GM12801 (cell line): ENCODE measurements around the gene CEMIP.

Experiments
- CTCF ChIP-seq: IDR thresholded peaks from one replicate; pipeline ENCODE4 v1.5.1; 2011; ENCODE audit warnings: control low read depth; ENCODE audit not compliant: insufficient read length; ENCODE audit errors: extremely low read depth

CEMIP gene

GRCh38 chr15:80777826-80778620, 1.1 kb upstream of the CEMIP start:
- no peak for TF ChIP-seq CTCF

- TF ChIP-seq CTCF: no peak
These were observed 578 bp upstream of the CEMIP start for GRCh38 chr15:80778621-80778963.

- TF ChIP-seq CTCF: no peak
These were observed 667 bp downstream of the CEMIP start for GRCh38 chr15:80779658-80780415.

- TF ChIP-seq CTCF: no peak
These were observed 1.4 kb downstream of the CEMIP start for GRCh38 chr15:80780416-80781221.

GRCh38 chr15:80783260-80783659, 4.1 kb downstream of the CEMIP start:
- TF ChIP-seq CTCF: no peak

- no peak for TF ChIP-seq CTCF
These were observed 6.2 kb downstream of the CEMIP start for GRCh38 chr15:80785335-80785734.

GRCh38 chr15:80785811-80786354, 6.7 kb downstream of the CEMIP start:
- TF ChIP-seq CTCF: no peak
